Panc1 (cell line): ENCODE results near the gene SPATS2L. TPM values are rescaled to one million over a fixed set of nuclear protein-coding genes. Genes with fewer than 3 reads are reported as not detected.

Experiments
- ATAC-seq: fragments of 200-7000 bp; cut with Tn5 transposase; 2 replicates; pipeline ENCODE4 v1.9.1; 2020; ENCODE audit warnings: mild to moderate bottlenecking, moderate library complexity
- BruUV-seq: library from RNA; stranded (reverse); fragments of 400-500 nt; replicated peaks from 2 replicates; lab custom pipeline; 2021; lab: Mats Ljungman, UMichigan
- CTCF ChIA-PET: fragments of 300-600 bp; sonication (Branson Sonifier 250); formaldehyde crosslinking; loops from one replicate; lab custom pipeline; 2022; ENCODE audit warnings: antibody characterized with exemption; lab: Charles Lee
- POLR2A ChIA-PET: fragments of 300-600 bp; sonication (Branson Sonifier 250); formaldehyde crosslinking; loops from one replicate; lab custom pipeline; 2022; ENCODE audit warnings: antibody characterized with exemption; lab: Charles Lee
- DNase-seq: peaks from one replicate; pipeline ENCODE4 v3.0.0-alpha.2; 2010; ENCODE audit warnings: low read depth, low spot score
- H3K27ac ChIP-seq: 2 replicates; pipeline ENCODE4 v1.5.1; 2011; ENCODE audit warnings: mild to moderate bottlenecking, low read length, inconsistent platforms
- H3K27me3 ChIP-seq: fragments of 200-500 bp; sonication (Bioruptor generic); 2 replicates; pipeline ENCODE4 v1.6.0; 2014; ENCODE audit warnings: low read length, inconsistent platforms; ENCODE audit not compliant: control insufficient read depth, insufficient read depth
- H3K36me3 ChIP-seq: fragments of 200-500 bp; sonication (Bioruptor generic); 2 replicates; pipeline ENCODE4 v1.5.1; 2014; ENCODE audit warnings: inconsistent platforms, mild to moderate bottlenecking, low read length, moderate library complexity; ENCODE audit not compliant: control insufficient read depth, insufficient read depth
- H3K4me1 ChIP-seq: 2 replicates; pipeline ENCODE4 v1.5.1; 2011; ENCODE audit warnings: inconsistent platforms, mild to moderate bottlenecking, low read length, moderate library complexity; ENCODE audit not compliant: control insufficient read depth, insufficient read depth
- H3K4me3 ChIP-seq, 2 experiments: 2 replicates each; pipeline ENCODE4 v1.5.1; 2011 to 2012; ENCODE audit warnings: low read depth in 2 of 2, low read length in 2 of 2, mild to moderate bottlenecking in 2 of 2, inconsistent platforms in 1 of 2, moderate library complexity in 1 of 2
- H3K9me3 ChIP-seq: fragments of 200-500 bp; sonication (Bioruptor generic); 2 replicates; pipeline ENCODE4 v1.5.1; 2014; ENCODE audit warnings: low read depth, mild to moderate bottlenecking, inconsistent platforms, low read length, moderate library complexity; ENCODE audit not compliant: control insufficient read depth, insufficient read depth
- CTCF ChIP-seq: fragments of 450-650 bp; IDR thresholded peaks from 2 replicates; pipeline ENCODE4 v1.5.1; 2017; ENCODE audit warnings: mild to moderate bottlenecking
- POLR2AphosphoS5 ChIP-seq: IDR thresholded peaks from 2 replicates; pipeline ENCODE4 v1.6.1; 2012; ENCODE audit warnings: mild to moderate bottlenecking, low read depth, low read length, moderate library complexity
- REST ChIP-seq, 2 experiments: IDR thresholded peaks; 2 replicates each; pipeline ENCODE4 v1.6.1; 2011 to 2012; ENCODE audit warnings: low read depth in 2 of 2, control low read depth in 1 of 2, low read length in 1 of 2, mild to moderate bottlenecking in 1 of 2, moderate library complexity in 1 of 2; ENCODE audit not compliant: insufficient read depth in 1 of 2
- SIN3A ChIP-seq: IDR thresholded peaks from 2 replicates; pipeline ENCODE4 v1.6.1; 2012; ENCODE audit warnings: low read depth, mild to moderate bottlenecking, low read length, moderate library complexity, borderline replicate concordance; ENCODE audit not compliant: insufficient read depth
- TCF7L2 ChIP-seq: IDR thresholded peaks from 2 replicates; pipeline ENCODE4 v1.6.1; 2011; ENCODE audit warnings: mild to moderate bottlenecking, low read depth, low read length, inconsistent platforms
- in situ Hi-C: cut with HindIII; loops from 2 replicates; pipeline ENCODE4 v1.10.0; 2016; ENCODE audit warnings: low sequenced_read_pairs, low pct_unique_long_range_greater_than_20kb
- intact Hi-C: fragments of 100-400 bp; cut with micrococcal nuclease; formaldehyde crosslinking; loops from one replicate; pipeline ENCODE4 v1.10.0; 2022; ENCODE audit not compliant: unreplicated experiment
- total RNA-seq: library from RNA; stranded (reverse); gene quantifications from one replicate; pipeline ENCODE4 v1.2.1, GENCODE V29; 2021; ENCODE audit not compliant: unreplicated experiment

SPATS2L gene
- total RNA-seq, 1 experiment from 2014 or later, result 282 TPM

- CTCF ChIA-PET, result no interaction called here
- no TSS peak for BruUV-seq
- in situ Hi-C loops, result no loop called here
Observed at GRCh38 chr2:200297100-200297499, 9.4 kb upstream of the SPATS2L start.

GRCh38 chr2:200297989-200298388 is 8.5 kb upstream of the SPATS2L start:
- no TSS peak for BruUV-seq
- Histone ChIP-seq H3K4me3 (no peak overlapping the region), H3K9me3 (no peaks in the 10 kb centered on the region), H3K27me3 (no peaks in the 10 kb centered on the region), H3K4me1 (peaks cover 27% of the 10 kb centered on the region), H3K27ac (no peak overlapping the region), H3K36me3 (no peaks in the 10 kb centered on the region)
- no peak for DNase-seq
- intact Hi-C loops (no loop called here), in situ Hi-C loops (no loop called here)
- TF ChIP-seq SIN3A (no peak), CTCF (no peak)
- ChIA-PET POLR2A (no interaction called here), CTCF (no interaction called here)
- ATAC-seq, result no peak

More at GRCh38 chr2:200297100-200297499, 9.4 kb upstream of the SPATS2L start:
- intact Hi-C loops, result no loop called here
- H3K27me3 ChIP-seq, result no peaks in the 10 kb centered on the region
- no peak overlapping the region for H3K4me3 ChIP-seq
- H3K36me3 ChIP-seq, result no peaks in the 10 kb centered on the region
- TF ChIP-seq POLR2AphosphoS5 (no peak), SIN3A (no peak), CTCF (no peak), REST (IDR thresholded peaks at IDR 0.05; ENCODE audit: insufficient read depth in 1 of 2, low read depth in 2 of 2, low read length in 1 of 2) (no peak), TCF7L2 (no peak)
- peaks cover 18% of the 10 kb centered on the region for H3K4me1 ChIP-seq
- POLR2A ChIA-PET, result interaction anchor here (0.7 kb wide), 1 partner anchor 24 kb away, joined by 3 read pairs; no protein-coding TSS in a partner anchor
- ATAC-seq, result no peak
- no peak overlapping the region for H3K27ac ChIP-seq
- H3K9me3 ChIP-seq, result no peaks in the 10 kb centered on the region
- DNase-seq, result no peak
